HCT116 (cell line): ENCODE results near the gene ABHD2.

Experiments used
- EZH2phosphoT487 ChIP-seq: fragments of 200-600 bp; IDR thresholded peaks from 2 replicates; pipeline ENCODE4 v1.6.1; 2018; ENCODE audit warnings: antibody characterized with exemption, borderline replicate concordance
- POLR2A ChIP-seq: IDR thresholded peaks from 2 replicates; pipeline ENCODE4 v1.7.0; 2011; ENCODE audit warnings: borderline replicate concordance; ENCODE audit not compliant: insufficient read depth, insufficient read length; ENCODE audit errors: extremely low read depth
- ZNF274 ChIP-seq: fragments of 200-500 bp; sonication (Bioruptor generic); IDR thresholded peaks from 2 replicates; pipeline ENCODE4 v1.6.1; 2014; ENCODE audit warnings: mild to moderate bottlenecking, low read depth, low read length, inconsistent platforms
- TF ChIP-seq, protein P1 (sequence below), 3 experiments: fragments of 200-600 bp in 1 of 3; sonication (generic) in 1 of 3; IDR thresholded peaks in 2 of 3; conservative IDR thresholded peaks in 1 of 3; 2 replicates each; pipeline ENCODE4 v1.5.1; 2012 to 2017; ENCODE audit warnings: low read depth in 2 of 3, low read length in 2 of 3, antibody characterized with exemption in 1 of 3, borderline replicate concordance in 1 of 3, control low read depth in 1 of 3, mild to moderate bottlenecking in 1 of 3, mixed read lengths in 1 of 3, mixed run types in 1 of 3, moderate library complexity in 1 of 3; ENCODE audit not compliant: insufficient read depth in 1 of 3

DNA sequence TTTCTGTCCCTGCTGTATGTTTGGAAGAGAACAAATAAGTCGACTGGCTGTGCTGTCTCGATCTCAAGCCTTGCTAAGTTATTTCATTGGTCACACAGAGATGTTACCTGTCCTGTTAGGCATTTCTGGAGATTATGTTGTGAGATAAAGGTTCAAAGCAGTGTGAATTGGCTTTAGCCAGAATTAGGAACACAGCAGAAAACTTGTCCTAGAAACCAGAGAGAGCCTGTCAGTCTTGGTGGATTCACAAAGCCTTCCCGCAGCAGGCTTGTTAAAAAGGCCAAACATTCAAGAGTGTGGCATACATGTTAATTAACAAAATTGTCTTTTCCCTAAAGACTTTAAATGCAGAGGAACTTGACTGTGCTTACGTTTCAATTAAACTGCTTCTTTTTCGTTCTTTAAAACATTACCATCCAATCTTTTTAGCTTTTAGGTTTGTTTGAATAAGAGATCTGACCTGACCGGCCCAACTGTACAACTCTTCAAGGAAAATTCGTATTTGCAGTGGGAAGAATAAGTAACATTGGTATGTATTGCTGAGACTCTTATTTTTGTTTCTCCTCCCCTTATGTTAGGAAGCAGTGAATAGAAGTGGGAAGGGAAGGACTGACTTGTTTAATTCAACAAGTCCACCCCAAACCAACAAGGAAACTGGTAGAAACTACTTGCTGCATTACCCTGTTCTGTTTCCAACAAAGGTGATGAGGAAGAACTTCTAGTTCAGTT lies 25.2 kb downstream of the ABHD2 start:
- TF ChIP-seq, protein P1, sequence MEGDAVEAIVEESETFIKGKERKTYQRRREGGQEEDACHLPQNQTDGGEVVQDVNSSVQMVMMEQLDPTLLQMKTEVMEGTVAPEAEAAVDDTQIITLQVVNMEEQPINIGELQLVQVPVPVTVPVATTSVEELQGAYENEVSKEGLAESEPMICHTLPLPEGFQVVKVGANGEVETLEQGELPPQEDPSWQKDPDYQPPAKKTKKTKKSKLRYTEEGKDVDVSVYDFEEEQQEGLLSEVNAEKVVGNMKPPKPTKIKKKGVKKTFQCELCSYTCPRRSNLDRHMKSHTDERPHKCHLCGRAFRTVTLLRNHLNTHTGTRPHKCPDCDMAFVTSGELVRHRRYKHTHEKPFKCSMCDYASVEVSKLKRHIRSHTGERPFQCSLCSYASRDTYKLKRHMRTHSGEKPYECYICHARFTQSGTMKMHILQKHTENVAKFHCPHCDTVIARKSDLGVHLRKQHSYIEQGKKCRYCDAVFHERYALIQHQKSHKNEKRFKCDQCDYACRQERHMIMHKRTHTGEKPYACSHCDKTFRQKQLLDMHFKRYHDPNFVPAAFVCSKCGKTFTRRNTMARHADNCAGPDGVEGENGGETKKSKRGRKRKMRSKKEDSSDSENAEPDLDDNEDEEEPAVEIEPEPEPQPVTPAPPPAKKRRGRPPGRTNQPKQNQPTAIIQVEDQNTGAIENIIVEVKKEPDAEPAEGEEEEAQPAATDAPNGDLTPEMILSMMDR (IDR thresholded peaks at IDR 0.05 in 2 of 3, conservative IDR thresholded peaks at IDR 0.05 in 1 of 3; ENCODE audit: borderline replicate concordance in 1 of 3, insufficient read depth in 1 of 3, low read depth in 2 of 3, low read length in 2 of 3), result no peak
- TF ChIP-seq POLR2A, result no peak
- no peak for TF ChIP-seq EZH2phosphoT487
- TF ChIP-seq ZNF274, result no peak
